Measurements from ENCODE around the gene LRP1. TPM values are rescaled to one million over a fixed set of nuclear protein-coding genes. Genes with fewer than 3 reads are reported as not detected.

The LRP1 gene
- total and polyA plus RNA-seq, 2 experiments from 2014 or later = 26.6 to 145 TPM

DNA sequence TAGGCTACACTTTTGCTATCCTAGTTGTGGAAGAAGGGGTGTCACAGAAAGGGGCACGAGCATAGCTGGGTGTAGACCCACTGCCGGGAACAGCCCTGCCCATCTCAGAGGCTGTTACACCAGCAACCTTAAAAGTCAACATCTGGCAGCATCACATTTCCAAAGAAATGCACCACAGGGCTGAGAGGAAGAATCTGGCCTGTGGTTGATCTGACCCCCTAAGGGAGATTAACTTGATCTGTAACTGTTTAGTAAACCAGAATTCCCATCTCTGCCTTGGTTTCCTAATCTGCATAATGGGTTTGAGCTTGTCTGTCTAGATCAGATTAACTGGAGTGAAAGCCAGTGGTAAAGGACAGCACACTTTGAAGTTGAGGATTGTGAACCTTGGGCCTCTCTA is 17.8 kb downstream of the LRP1 start (continued):
- TF ChIP-seq ZNF114 (CRISPR knock-in tag; IDR thresholded peaks at IDR 0.05) = no peak
- TF ChIP-seq STAT1 (IDR thresholded peaks at IDR 0.05; ENCODE audit: unreplicated experiment) = no peak
- TF ChIP-seq EZH2phosphoT487 (IDR thresholded peaks at IDR 0.05; ENCODE audit: unreplicated experiment) = no peak
- TF ChIP-seq CREB1 (CRISPR knock-in tag; IDR thresholded peaks at IDR 0.05; ENCODE audit: low read depth) = no peak
- TF ChIP-seq JUNB (IDR thresholded peaks at IDR 0.05; ENCODE audit: unreplicated experiment) = no peak
- TF ChIP-seq, protein P1, sequence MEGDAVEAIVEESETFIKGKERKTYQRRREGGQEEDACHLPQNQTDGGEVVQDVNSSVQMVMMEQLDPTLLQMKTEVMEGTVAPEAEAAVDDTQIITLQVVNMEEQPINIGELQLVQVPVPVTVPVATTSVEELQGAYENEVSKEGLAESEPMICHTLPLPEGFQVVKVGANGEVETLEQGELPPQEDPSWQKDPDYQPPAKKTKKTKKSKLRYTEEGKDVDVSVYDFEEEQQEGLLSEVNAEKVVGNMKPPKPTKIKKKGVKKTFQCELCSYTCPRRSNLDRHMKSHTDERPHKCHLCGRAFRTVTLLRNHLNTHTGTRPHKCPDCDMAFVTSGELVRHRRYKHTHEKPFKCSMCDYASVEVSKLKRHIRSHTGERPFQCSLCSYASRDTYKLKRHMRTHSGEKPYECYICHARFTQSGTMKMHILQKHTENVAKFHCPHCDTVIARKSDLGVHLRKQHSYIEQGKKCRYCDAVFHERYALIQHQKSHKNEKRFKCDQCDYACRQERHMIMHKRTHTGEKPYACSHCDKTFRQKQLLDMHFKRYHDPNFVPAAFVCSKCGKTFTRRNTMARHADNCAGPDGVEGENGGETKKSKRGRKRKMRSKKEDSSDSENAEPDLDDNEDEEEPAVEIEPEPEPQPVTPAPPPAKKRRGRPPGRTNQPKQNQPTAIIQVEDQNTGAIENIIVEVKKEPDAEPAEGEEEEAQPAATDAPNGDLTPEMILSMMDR (conservative IDR thresholded peaks at IDR 0.05; ENCODE audit: low read depth in 2 of 2) = no peak
- TF ChIP-seq ETS1 (IDR thresholded peaks at IDR 0.05) = no peak
- no peak for TF ChIP-seq POLR2AphosphoS5 (IDR thresholded peaks at IDR 0.05; ENCODE audit: low read depth)

GRCh38 chr12:57146961-57147944 is 19.0 kb downstream of the LRP1 start, which contains the start of gene LRP1-AS:
Gene LRP1-AS, minus strand, starts transcription at chr12:57147619.
- Histone ChIP-seq H3K4me3 (no peak within 1 kb of the TSS), H3K36me3 (ENCODE audit: insufficient read depth) (peaks cover 14% of the 10 kb centered on the region; the same call in 1 of the 2 replicates), H4K20me1 (replicated peaks; ENCODE audit: insufficient read depth) (peaks cover 11% of the 10 kb centered on the region), H3K27me3 (ENCODE audit: insufficient read depth) (no peaks in the 10 kb centered on the region), H3K4me2 (no peak within 1 kb of the TSS), H3K27ac (ENCODE audit: low read depth) (peak within 1 kb of the TSS; percentile 83), H3K4me1 (ENCODE audit: insufficient read depth) (no peaks in the 10 kb centered on the region), H3F3A (replicated peaks; ENCODE audit: low read depth) (0 out of 2 replicates have a peak, but pooled peaks cover 3% of the 10 kb centered on the region), H2AFZ (no peak within 1 kb of the TSS), H3K9me2 (ENCODE audit: insufficient read depth) (no peaks in the 10 kb centered on the region), H3K79me2 (replicated peaks; ENCODE audit: insufficient read depth) (no peaks in the 10 kb centered on the region)
- Mint-ChIP-seq H3K4me1 (peaks cover 41% of the 10 kb centered on the region), H3K36me3 (ENCODE audit: low read depth) (peaks cover 87% of the 10 kb centered on the region), H3K4me3 (no peak within 1 kb of the TSS), H3K9me3 (no peaks in the 10 kb centered on the region), H3K27me3 (ENCODE audit: insufficient read depth, low read depth, poor library complexity) (peaks cover 10% of the 10 kb centered on the region), H3K27ac (peak within 1 kb of the TSS; percentile 87)
- ATAC-seq (peak; percentile 19; the same call in 2 of the 3 replicates), DNase-seq (ENCODE audit: low spot score) (no peak)
- TF ChIP-seq EZH2phosphoT487 (IDR thresholded peaks at IDR 0.05; ENCODE audit: unreplicated experiment) = no peak
- TF ChIP-seq, protein P1 (conservative IDR thresholded peaks at IDR 0.05; ENCODE audit: low read depth in 2 of 2) = no peak
- TF ChIP-seq, protein P2, sequence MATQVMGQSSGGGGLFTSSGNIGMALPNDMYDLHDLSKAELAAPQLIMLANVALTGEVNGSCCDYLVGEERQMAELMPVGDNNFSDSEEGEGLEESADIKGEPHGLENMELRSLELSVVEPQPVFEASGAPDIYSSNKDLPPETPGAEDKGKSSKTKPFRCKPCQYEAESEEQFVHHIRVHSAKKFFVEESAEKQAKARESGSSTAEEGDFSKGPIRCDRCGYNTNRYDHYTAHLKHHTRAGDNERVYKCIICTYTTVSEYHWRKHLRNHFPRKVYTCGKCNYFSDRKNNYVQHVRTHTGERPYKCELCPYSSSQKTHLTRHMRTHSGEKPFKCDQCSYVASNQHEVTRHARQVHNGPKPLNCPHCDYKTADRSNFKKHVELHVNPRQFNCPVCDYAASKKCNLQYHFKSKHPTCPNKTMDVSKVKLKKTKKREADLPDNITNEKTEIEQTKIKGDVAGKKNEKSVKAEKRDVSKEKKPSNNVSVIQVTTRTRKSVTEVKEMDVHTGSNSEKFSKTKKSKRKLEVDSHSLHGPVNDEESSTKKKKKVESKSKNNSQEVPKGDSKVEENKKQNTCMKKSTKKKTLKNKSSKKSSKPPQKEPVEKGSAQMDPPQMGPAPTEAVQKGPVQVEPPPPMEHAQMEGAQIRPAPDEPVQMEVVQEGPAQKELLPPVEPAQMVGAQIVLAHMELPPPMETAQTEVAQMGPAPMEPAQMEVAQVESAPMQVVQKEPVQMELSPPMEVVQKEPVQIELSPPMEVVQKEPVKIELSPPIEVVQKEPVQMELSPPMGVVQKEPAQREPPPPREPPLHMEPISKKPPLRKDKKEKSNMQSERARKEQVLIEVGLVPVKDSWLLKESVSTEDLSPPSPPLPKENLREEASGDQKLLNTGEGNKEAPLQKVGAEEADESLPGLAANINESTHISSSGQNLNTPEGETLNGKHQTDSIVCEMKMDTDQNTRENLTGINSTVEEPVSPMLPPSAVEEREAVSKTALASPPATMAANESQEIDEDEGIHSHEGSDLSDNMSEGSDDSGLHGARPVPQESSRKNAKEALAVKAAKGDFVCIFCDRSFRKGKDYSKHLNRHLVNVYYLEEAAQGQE (IDR thresholded peaks at IDR 0.05; ENCODE audit: unreplicated experiment) = no peak
- TF ChIP-seq STAT1 (IDR thresholded peaks at IDR 0.05; ENCODE audit: unreplicated experiment) = no peak
- no peak for TF ChIP-seq ZNF331 (CRISPR knock-in tag; IDR thresholded peaks at IDR 0.05; ENCODE audit: low read depth)
- TF ChIP-seq CREB1 (CRISPR knock-in tag; IDR thresholded peaks at IDR 0.05; ENCODE audit: low read depth) = no peak
- no peak for TF ChIP-seq NANOG (IDR thresholded peaks at IDR 0.05; ENCODE audit: borderline replicate concordance)
- TF ChIP-seq POLR2AphosphoS5 (IDR thresholded peaks at IDR 0.05; ENCODE audit: low read depth) = no peak
- no peak for TF ChIP-seq EZH2 (IDR thresholded peaks at IDR 0.05; ENCODE audit: low read depth, unreplicated experiment)
- no peak for TF ChIP-seq ETS1 (IDR thresholded peaks at IDR 0.05)
